Pancreas (tissue), 10 donors: ENCODE data around the gene ISL1. TPM values are rescaled to one million over a fixed set of nuclear protein-coding genes. Genes with fewer than 3 reads are reported as not detected.

Experiments
- ATAC-seq, 4 donors: fragments of 200-7000 bp; cut with Tn5 transposase; one replicate each; pipeline versions ENCODE4 v1.8.0 to v1.9.1; 2020; ENCODE audit warnings: mild to moderate bottlenecking in 4 of 4, moderate library complexity in 4 of 4
- DNase-seq, 6 donors: peaks; one replicate each; pipeline ENCODE4 v3.0.0-alpha.2; 2020
- FAIRE-seq: peaks from 2 replicates; lab custom pipeline; 2012; peaks lifted over from hg19 to GRCh38; lab: Jason Lieb, UNC
- H3K27ac ChIP-seq, 4 donors: fragments of 200-600 bp; sonication (generic); 1 replicate in 3 of 4; 2 replicates in 1 of 4; pipeline versions ENCODE4 v1.5.0 to v1.8.0; 2020
- H3K27me3 ChIP-seq, 4 donors: fragments of 200-600 bp; one replicate each; pipeline ENCODE4 v1.8.0; 2021
- H3K36me3 ChIP-seq, 3 donors: fragments of 200-600 bp; sonication (generic) in 1 of 3; one replicate each; pipeline versions ENCODE4 v1.5.0 to v1.8.0; 2020 to 2021
- H3K4me1 ChIP-seq, 3 donors: fragments of 200-600 bp; one replicate each; pipeline ENCODE4 v1.8.0; 2021
- H3K4me3 ChIP-seq, 4 donors: fragments of 200-600 bp; sonication (generic) in 2 of 4; one replicate each; pipeline versions ENCODE4 v1.5.0 to v1.8.0; 2020 to 2021
- H3K9me3 ChIP-seq, 4 donors: fragments of 200-600 bp; one replicate each; pipeline ENCODE4 v1.8.0; 2021
- WGBS, 2 donors: extraction: QIAGEN DNeasy Blood & Tissue Kit; methylation state at CpG; one replicate each; pipeline ENCODE4 v1.1.7; 2013; 5-methylcytosine and 5-hydroxymethylcytosine counted together
- intact Hi-C, 3 donors: fragments of 100-400 bp; cut with DNase I; formaldehyde crosslinking; loops; one replicate each; pipeline versions ENCODE4 v1.11.1 to v1.14.2; 2022
- polyA plus RNA-seq, 2 donors: library from polyadenylated mRNA; stranded (reverse); fragments of 200-250 nt; gene quantifications; one replicate each; pipeline ENCODE4 v1.2.3, GENCODE V29; 2013
- total RNA-seq, 6 donors: library from RNA; stranded (reverse); fragmentation: NEBNext Ultra II Directional in 4 of 6; extraction: Animal tissue kit (Norgen Biotek cat#: 25700) in 4 of 6; gene quantifications; one replicate each; pipeline versions ENCODE4 v1.2.1 to v1.2.4, GENCODE V29; 2021 to 2023
- TF ChIP-seq, protein P1 (sequence below), 4 donors: fragments of 200-600 bp; sonication (generic) in 3 of 4; IDR thresholded peaks; one replicate each; pipeline versions ENCODE4 v1.5.0 to v1.8.0; 2021; ENCODE audit warnings: antibody characterized with exemption in 4 of 4
- donor health status: healthy with polysubstance abuse.
- donor health status: DM: no; HTN: no; CAD: no; lungs with moderate emphysema.
- donor health status: DM: no; HTN: no; CAD: no.
- donor health status: control.
- donor health status: control.
- donor health status: Bipolar disorder and iron deficiency.
- donor health status: DM: yes; HTN: yes; CAD: no.
- donor health status: DM: no; HTN: no; CAD: no.
- donor health status: DM: no; HTN: no; CAD: no.
- donor health status: DM: yes; HTN: yes; CAD: no.

The ISL1 gene
- total and polyA plus RNA-seq, 8 donors = 0.93 to 30.5 (median 2.9) TPM

DNA sequence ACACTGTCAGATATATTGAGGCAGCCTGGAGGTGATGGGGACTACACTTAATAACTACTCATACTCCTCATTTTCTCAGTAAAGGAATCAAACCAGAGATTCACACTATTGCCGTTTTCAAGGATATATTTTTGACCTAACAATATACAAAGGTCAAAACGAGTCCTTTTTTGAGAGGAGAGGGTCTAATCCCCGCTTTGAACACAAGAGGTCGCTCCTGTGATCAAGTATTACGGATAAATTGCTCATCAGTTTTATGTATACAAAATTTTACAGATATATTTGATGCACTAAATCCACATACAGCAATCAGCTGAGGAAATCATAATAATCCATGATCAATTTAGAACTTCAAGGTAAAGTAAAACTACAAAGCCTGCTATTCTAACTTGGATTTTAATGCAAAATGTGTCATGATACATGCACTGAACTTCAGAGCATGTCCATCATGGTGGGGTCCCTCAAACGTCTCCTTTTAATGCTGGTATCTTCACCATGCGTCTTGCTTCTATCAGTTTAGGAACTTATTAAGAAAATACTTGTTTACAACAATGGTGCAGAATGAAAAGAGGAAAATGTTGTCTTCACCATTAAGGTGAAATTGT, 2.5 kb upstream of the ISL1 start:
- H3K4me3 ChIP-seq = no peak overlapping the region
- H3K27me3 ChIP-seq = peaks cover 4 to 82% (median 9%) of the 10 kb centered on the region in 4 donors
- intact Hi-C loops = no loop called here
- H3K27ac ChIP-seq = no peak overlapping the region
- no peaks in the 10 kb centered on the region for H3K36me3 ChIP-seq
- no peaks in the 10 kb centered on the region for H3K4me1 ChIP-seq
- DNase-seq (no peak), ATAC-seq (no peak), FAIRE-seq (peak; percentile 39)
- 2 to 3% methylated on average over 7 of the region's 7 CpGs for WGBS, 2 donors
- H3K9me3 ChIP-seq = no peaks in the 10 kb centered on the region
- TF ChIP-seq, protein P1, sequence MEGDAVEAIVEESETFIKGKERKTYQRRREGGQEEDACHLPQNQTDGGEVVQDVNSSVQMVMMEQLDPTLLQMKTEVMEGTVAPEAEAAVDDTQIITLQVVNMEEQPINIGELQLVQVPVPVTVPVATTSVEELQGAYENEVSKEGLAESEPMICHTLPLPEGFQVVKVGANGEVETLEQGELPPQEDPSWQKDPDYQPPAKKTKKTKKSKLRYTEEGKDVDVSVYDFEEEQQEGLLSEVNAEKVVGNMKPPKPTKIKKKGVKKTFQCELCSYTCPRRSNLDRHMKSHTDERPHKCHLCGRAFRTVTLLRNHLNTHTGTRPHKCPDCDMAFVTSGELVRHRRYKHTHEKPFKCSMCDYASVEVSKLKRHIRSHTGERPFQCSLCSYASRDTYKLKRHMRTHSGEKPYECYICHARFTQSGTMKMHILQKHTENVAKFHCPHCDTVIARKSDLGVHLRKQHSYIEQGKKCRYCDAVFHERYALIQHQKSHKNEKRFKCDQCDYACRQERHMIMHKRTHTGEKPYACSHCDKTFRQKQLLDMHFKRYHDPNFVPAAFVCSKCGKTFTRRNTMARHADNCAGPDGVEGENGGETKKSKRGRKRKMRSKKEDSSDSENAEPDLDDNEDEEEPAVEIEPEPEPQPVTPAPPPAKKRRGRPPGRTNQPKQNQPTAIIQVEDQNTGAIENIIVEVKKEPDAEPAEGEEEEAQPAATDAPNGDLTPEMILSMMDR (IDR thresholded peaks at IDR 0.05) = peak in 3 of 4 donors; percentile 38 to 43 (median 38)

DNA sequence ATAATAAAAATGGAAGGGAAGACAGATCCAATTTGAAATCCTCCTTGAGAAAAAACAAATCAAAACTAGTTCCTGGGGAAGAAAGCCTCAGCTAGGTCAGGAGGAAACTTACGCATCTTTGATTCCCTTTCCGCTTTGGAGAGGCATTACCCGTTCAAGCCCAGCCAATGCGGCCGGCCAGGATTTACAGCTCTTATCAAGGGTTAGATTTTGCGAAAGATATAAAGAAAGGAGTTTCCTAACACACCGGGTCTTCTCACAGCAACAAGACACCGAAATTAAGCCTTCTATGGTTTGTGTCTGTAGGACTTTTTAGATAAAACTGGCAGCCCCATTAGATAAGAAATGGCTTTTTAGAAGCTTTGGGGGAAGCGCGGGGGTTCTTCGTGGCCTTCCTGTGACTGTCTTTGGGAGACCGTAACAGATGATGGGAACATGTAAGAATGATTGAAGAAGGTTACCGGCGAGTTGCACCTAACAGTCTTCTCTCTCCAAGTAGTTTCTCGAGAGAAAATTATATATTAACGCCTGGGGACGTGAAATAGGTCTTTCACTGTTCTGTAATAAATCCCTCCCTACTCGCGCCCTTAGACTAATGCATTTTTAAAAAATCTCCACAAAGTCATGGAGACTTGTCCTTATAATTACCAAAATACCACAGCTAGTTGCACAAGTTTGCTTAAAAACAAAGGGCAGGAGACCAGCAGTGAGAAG, 1.3 kb upstream of the ISL1 start:
- intact Hi-C loops = no loop called here
- no peaks in the 10 kb centered on the region for H3K4me1 ChIP-seq
- H3K4me3 ChIP-seq = peak overlapping the region in 2 of 4 donors; percentile 28 to 44
- H3K27ac ChIP-seq = peak overlapping the region in 2 of 4 donors; percentile 54 to 63
- H3K36me3 ChIP-seq = no peaks in the 10 kb centered on the region
- no peak for DNase-seq
- peaks cover 3 to 76% (median 6%) of the 10 kb centered on the region in 4 donors for H3K27me3 ChIP-seq
- TF ChIP-seq, protein P1 (IDR thresholded peaks at IDR 0.05) = no peak
- no peak for ATAC-seq
- WGBS, 2 donors = 5 to 6% methylated on average over 19 of the region's 19 CpGs
- no peak for FAIRE-seq
- no peaks in the 10 kb centered on the region for H3K9me3 ChIP-seq

DNA sequence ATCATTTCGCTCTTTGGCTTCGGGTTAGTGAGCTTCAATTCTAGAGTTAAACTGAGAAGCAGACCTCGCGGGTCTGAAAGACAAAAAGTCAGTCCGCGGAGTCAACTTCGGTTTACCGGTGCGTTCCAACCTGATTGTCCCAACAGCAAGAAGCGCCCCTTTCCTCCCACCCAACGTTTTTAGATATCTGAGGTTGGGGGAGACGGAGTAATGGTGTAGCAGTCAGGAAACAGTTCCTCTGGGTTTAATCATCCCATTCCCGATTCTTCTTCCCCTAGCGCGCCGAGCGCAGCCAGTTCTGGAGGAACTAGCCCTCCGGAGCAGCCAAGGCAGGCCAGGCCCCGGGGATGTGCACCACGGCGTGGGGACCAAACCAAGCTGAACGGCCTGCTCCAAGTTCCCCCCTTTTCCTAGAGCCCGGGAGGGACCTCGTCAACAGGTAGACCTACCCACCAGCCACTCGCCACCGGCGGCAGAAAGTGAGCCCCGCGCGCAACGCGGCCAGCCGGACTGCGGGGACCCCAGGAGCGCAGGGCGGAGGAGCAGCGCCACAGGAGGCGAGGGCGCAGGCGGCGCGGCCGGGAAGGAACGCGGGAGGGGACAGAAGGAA, 622 bp upstream of the ISL1 start:
- Histone ChIP-seq H3K4me1 (no peaks in the 10 kb centered on the region), H3K36me3 (no peaks in the 10 kb centered on the region), H3K27me3 (peaks cover 0 to 77% (median 6%) of the 10 kb centered on the region in 4 donors), H3K27ac (peak overlapping the region in 3 of 4 donors; percentile 18 to 63 (median 54)), H3K9me3 (no peaks in the 10 kb centered on the region), H3K4me3 (peak overlapping the region; percentile 1 to 44 (median 30))
- TF ChIP-seq, protein P1 (IDR thresholded peaks at IDR 0.05) = no peak
- DNase-seq (no peak), ATAC-seq (peak; percentile 1 to 14 (median 6)), FAIRE-seq (no peak)
- WGBS, 2 donors = 1 to 2% methylated on average over 45 of the region's 45 CpGs
- intact Hi-C loops = no loop called here

DNA sequence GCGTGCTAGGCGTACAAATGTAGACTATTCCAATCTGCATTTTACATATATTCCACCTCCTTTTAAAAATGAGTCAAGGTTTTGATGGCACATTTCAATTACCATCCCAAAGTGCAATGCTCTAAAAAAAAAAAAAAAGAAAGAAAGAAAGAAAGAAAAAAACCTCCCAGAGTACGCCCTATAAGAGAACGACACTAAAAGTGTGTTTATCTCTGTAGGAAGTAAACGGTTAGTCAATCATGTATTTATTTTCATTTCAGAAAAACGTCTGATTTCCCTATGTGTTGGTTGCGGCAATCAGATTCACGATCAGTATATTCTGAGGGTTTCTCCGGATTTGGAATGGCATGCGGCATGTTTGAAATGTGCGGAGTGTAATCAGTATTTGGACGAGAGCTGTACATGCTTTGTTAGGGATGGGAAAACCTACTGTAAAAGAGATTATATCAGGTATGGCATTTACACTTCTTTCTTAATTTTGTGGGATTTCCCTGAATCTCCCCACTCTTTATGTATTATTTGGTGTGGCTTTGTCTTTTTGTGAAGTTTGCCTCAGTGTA, 1.1 kb downstream of the ISL1 start:
- no peak for ATAC-seq
- Histone ChIP-seq H3K27me3 (peaks cover 0 to 83% (median 6%) of the 10 kb centered on the region in 4 donors), H3K4me3 (peak overlapping the region in 1 of 4 donors; percentile 2), H3K9me3 (no peaks in the 10 kb centered on the region), H3K27ac (peak overlapping the region in 1 of 4 donors; percentile 18), H3K4me1 (no peaks in the 10 kb centered on the region), H3K36me3 (no peaks in the 10 kb centered on the region)
- FAIRE-seq = no peak
- 8 to 10% methylated on average over 12 of the region's 12 CpGs for WGBS, 2 donors
- DNase-seq = no peak
- TF ChIP-seq, protein P1 (IDR thresholded peaks at IDR 0.05) = no peak
- intact Hi-C loops = no loop called here
